ENCODE results near the gene TSC1. TPM values are rescaled to one million over a fixed set of nuclear protein-coding genes. Genes with fewer than 3 reads are reported as not detected.
"Not testable (repeated sequence)": the region's sequence is repeated elsewhere in the genome, so short reads cannot be mapped to it uniquely, and the experiment has no call there.

TSC1 gene
- total and polyA plus RNA-seq, 2 donors (not counting 3 experiments of a cell fraction or from before 2014, with no cell fraction given) = 43.9 to 51.2 TPM

DNA sequence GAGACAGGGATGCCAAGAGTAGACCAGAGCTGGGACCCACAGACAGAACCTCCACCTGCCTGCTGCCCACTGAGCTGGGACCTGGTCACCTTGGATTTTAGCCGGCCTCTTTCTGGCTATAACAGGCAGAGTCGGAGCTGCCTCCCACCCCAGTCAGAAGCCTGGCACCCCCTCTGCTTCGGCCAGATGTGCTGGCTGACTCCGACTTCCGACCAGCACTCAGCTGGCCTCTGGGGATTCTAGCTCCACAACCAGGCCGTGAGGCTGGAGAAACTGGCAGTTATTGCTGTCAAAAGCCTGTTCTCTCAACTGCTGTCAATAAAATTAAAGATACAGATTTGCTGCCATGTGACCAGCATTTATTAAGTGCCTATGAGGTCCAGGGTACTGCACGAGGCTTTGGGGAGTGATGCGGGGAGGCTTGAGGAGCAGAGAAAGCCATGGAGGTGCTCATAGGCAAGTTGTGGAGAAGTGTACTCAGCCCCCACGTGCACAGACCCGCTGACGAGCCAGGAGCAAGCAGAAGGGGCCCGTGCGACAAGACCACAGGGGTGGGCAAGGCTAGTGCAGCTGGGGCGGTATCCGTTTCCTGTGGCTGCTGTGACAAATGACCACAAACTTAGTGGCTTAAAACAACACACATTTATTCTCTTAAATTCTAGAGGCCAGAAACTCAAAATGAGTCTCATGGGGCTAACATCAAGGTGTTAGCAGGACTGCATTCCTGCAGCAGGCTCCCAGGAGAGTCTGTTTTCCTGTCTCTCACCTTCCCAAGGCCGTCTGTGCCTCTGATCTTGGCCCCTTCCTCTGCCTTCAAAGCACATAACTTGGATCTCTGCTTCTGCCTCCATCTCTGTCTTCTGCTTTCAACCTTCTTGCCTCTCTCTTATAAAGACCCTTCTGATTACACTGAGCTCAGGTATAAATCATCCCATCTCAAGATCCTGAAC, 47.2 kb upstream of the TSC1 start:
- intact Hi-C loops (cut with micrococcal nuclease) (no loop called here), dilution Hi-C loops (cut with MboI; ENCODE audit: extremely low pct_ligation_motif_present, low sequenced_read_pairs) (no loop called here)
- Histone ChIP-seq H3K36me3 (ENCODE audit: control insufficient read depth in 2 of 2, extremely low read depth in 1 of 2, insufficient read depth in 2 of 2, low read length in 2 of 2) (no peaks in the 10 kb centered on the region), H3K9ac (replicated peaks; ENCODE audit: extremely low read depth, insufficient read depth, low read length) (no peak overlapping the region), H3K79me2 (ENCODE audit: control insufficient read depth, insufficient read depth, low read length) (no peaks in the 10 kb centered on the region), H3K27ac (ENCODE audit: insufficient read depth, low read depth, low read length) (no peak overlapping the region), H3K9me3 (replicated peaks; ENCODE audit: control insufficient read depth, insufficient read depth, low read length) (no peaks in the 10 kb centered on the region), H3K27me3 (ENCODE audit: control insufficient read depth in 2 of 2, insufficient read depth in 2 of 2, low read length in 2 of 2) (peaks cover 0 to 11% of the 10 kb centered on the region in 2 experiments), H3K4me1 (ENCODE audit: control insufficient read depth, extremely low read depth, insufficient read depth, low read length) (no peaks in the 10 kb centered on the region), H2AFZ (ENCODE audit: low read depth, low read length) (no peak overlapping the region), H3K9me1 (replicated peaks; ENCODE audit: control insufficient read depth, extremely low read depth, insufficient read depth, low read length) (no peaks in the 10 kb centered on the region), H3K4me2 (ENCODE audit: insufficient read depth, low read length) (no peak overlapping the region), H3K4me3 (replicated peaks in 1 of 3; ENCODE audit: insufficient read depth in 1 of 3, low read depth in 1 of 3, low read length in 3 of 3) (no peak overlapping the region), H4K20me1 (replicated peaks; ENCODE audit: control insufficient read depth, extremely low read depth, insufficient read depth, low read length) (no peaks in the 10 kb centered on the region)
- no peak for FAIRE-seq
- CTCF ChIA-PET = interaction anchor here (0.7 to 1.3 kb wide), 3 partner anchors 14 to 495 kb away, joined by 3 to 7 read pairs (median 4); partner anchors contain the start of gene GFI1B
- no TSS peak for BruUV-seq (replicated peaks)
- no peak for DNase-seq (ENCODE audit: low read depth, low spot score)
- POLR2A ChIA-PET = no interaction called here
- TF ChIP-seq FOS (IDR thresholded peaks at IDR 0.05; ENCODE audit: borderline replicate concordance, insufficient read depth, low read length) (no peak), JUN (IDR thresholded peaks at IDR 0.05; ENCODE audit: borderline replicate concordance, insufficient read depth, insufficient read length, low read depth) (no peak), GATA2 (IDR thresholded peaks at IDR 0.05; ENCODE audit: insufficient read depth, insufficient read length, low read depth, low read length) (no peak)

DNA sequence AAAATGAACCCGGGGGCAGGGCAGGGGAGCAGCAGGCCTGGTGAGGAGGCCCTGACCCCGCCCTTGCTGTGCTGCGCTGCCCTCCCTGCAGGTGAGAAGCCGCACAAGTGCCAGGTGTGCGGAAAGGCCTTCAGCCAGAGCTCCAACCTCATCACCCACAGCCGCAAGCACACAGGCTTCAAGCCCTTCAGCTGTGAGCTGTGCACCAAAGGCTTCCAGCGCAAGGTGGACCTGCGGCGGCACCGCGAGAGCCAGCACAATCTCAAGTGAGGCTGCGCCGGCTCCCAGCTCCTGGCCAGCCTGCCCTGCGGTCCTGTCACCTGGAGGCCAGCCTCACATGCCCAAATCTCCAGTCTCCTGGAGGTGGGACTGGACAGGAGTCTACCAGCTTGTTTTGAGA, 46.4 kb upstream of the TSC1 start:
- Histone ChIP-seq H3K36me3 (ENCODE audit: control insufficient read depth in 2 of 2, extremely low read depth in 1 of 2, insufficient read depth in 2 of 2, low read length in 2 of 2) (no peaks in the 10 kb centered on the region), H4K20me1 (replicated peaks; ENCODE audit: control insufficient read depth, extremely low read depth, insufficient read depth, low read length) (no peaks in the 10 kb centered on the region), H3K9me1 (replicated peaks; ENCODE audit: control insufficient read depth, extremely low read depth, insufficient read depth, low read length) (no peaks in the 10 kb centered on the region), H3K27me3 (ENCODE audit: control insufficient read depth in 2 of 2, insufficient read depth in 2 of 2, low read length in 2 of 2) (peaks cover 0 to 11% of the 10 kb centered on the region in 2 experiments), H2AFZ (ENCODE audit: low read depth, low read length) (no peak overlapping the region), H3K4me3 (replicated peaks in 1 of 3; ENCODE audit: insufficient read depth in 1 of 3, low read depth in 1 of 3, low read length in 3 of 3) (no peak overlapping the region), H3K27ac (ENCODE audit: insufficient read depth, low read depth, low read length) (no peak overlapping the region), H3K9ac (replicated peaks; ENCODE audit: extremely low read depth, insufficient read depth, low read length) (no peak overlapping the region), H3K9me3 (replicated peaks; ENCODE audit: control insufficient read depth, insufficient read depth, low read length) (no peaks in the 10 kb centered on the region), H3K4me2 (ENCODE audit: insufficient read depth, low read length) (no peak overlapping the region), H3K79me2 (ENCODE audit: control insufficient read depth, insufficient read depth, low read length) (no peaks in the 10 kb centered on the region), H3K4me1 (ENCODE audit: control insufficient read depth, extremely low read depth, insufficient read depth, low read length) (no peaks in the 10 kb centered on the region)
- TF ChIP-seq POLR2AphosphoS5 (IDR thresholded peaks at IDR 0.05; ENCODE audit: insufficient read depth, low read depth, low read length) (no peak), JUN (IDR thresholded peaks at IDR 0.05; ENCODE audit: borderline replicate concordance, insufficient read depth, insufficient read length, low read depth) (no peak), POLR2A (IDR thresholded peaks at IDR 0.05; ENCODE audit: low read depth, low read length) (no peak), MYC (IDR thresholded peaks at IDR 0.05; ENCODE audit: low read depth, low read length) (no peak)
- POLR2A ChIA-PET = no interaction called here
- BruUV-seq (replicated peaks) = no TSS peak
- CTCF ChIA-PET = interaction anchor here (0.7 to 1.2 kb wide), 2 partner anchors 13 to 496 kb away, joined by 3 to 7 read pairs; partner anchors contain the start of gene GFI1B
- FAIRE-seq = no peak
- intact Hi-C loops (cut with micrococcal nuclease) (no loop called here), dilution Hi-C loops (cut with MboI; ENCODE audit: extremely low pct_ligation_motif_present, low sequenced_read_pairs) (no loop called here)
- no peak for DNase-seq (ENCODE audit: low read depth, low spot score)

DNA sequence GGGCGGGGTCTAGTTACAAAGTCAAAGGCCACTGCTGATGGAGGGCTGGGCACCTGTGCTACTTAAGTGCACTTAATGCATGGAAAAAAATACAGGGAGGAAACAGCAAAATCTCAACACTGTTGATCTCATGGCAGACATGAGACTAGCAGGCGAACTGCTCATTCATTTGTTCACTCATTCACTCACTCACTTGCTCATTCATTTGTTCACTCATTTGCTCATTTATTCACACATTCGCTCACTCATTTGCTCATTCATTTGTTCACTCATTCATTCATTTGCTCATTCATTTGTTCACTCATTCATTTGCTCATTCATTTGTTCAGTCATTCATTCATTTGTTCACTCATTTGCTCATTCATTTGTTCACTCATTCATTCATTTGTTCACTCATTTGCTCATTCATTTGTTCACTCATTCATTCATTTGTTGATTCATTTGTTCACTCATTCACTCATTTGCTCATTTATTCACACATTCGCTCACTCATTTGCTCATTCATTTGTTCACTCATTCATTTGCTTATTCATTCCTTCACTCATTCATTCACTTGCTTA, 45.7 kb upstream of the TSC1 start:
- H3K9me1 ChIP-seq (replicated peaks; ENCODE audit: control insufficient read depth, extremely low read depth, insufficient read depth, low read length); POLR2A ChIA-PET; H3K9me3 ChIP-seq (replicated peaks; ENCODE audit: control insufficient read depth, insufficient read depth, low read length); H4K20me1 ChIP-seq (replicated peaks; ENCODE audit: control insufficient read depth, extremely low read depth, insufficient read depth, low read length); H3K4me2 ChIP-seq (ENCODE audit: insufficient read depth, low read length); DNase-seq (ENCODE audit: low read depth, low spot score); H3K27ac ChIP-seq (ENCODE audit: insufficient read depth, low read depth, low read length); BruUV-seq (replicated peaks); H3K79me2 ChIP-seq (ENCODE audit: control insufficient read depth, insufficient read depth, low read length); intact Hi-C loops (cut with micrococcal nuclease); CTCF ChIA-PET; dilution Hi-C loops (cut with MboI; ENCODE audit: extremely low pct_ligation_motif_present, low sequenced_read_pairs); H2AFZ ChIP-seq (ENCODE audit: low read depth, low read length); H3K4me3 ChIP-seq (replicated peaks in 1 of 3; ENCODE audit: insufficient read depth in 1 of 3, low read depth in 1 of 3, low read length in 3 of 3); FAIRE-seq; H3K9ac ChIP-seq (replicated peaks; ENCODE audit: extremely low read depth, insufficient read depth, low read length); H3K4me1 ChIP-seq (ENCODE audit: control insufficient read depth, extremely low read depth, insufficient read depth, low read length); H3K36me3 ChIP-seq (ENCODE audit: control insufficient read depth in 2 of 2, extremely low read depth in 1 of 2, insufficient read depth in 2 of 2, low read length in 2 of 2): not testable (repeated sequence)
- H3K27me3 ChIP-seq (ENCODE audit: control insufficient read depth in 2 of 2, insufficient read depth in 2 of 2, low read length in 2 of 2) = peaks cover 0 to 11% of the 10 kb centered on the region in 2 experiments
